Measurements from ENCODE around the gene ARHGEF6. TPM values are rescaled to one million over a fixed set of nuclear protein-coding genes. Genes with fewer than 3 reads are reported as not detected.

The ARHGEF6 gene
- total RNA-seq, 2 experiments from 2014 or later, result 52.7 to 54.1 TPM

DNA sequence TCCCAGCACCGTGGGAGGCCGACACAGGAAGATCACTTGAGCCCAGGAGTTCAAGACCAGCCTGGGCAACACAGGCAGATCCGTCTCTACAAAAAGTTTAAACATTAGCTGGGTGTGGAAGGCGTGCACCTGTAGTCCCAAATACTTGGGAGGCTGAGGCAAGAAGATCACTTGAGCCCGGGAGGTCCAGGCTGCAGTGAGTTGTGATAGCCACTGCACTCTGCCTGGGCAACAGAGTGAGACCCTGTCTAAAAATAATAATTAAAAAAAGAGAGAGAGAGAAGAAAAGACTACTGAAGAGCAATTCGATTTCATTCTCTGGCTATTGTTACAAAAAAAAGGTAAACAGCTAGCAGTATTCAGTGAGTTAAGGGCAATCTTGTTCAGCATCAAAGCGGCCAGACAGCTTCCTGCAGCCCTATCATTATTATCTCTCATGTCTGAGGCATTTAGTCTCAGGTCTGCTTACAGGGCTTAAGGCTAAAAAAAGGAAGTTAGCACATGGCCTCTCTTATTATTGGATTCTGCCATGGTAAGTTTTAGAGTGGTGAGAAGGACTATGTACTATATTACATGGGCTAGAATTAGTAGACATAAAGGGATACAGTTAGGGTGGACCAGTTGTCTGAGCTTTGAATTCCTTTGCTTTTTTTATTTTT is 37.9 kb downstream of the ARHGEF6 start:
- CTCF ChIA-PET, result no interaction called here
- no peak overlapping the region for H3K27ac Mint-ChIP-seq
- intact Hi-C loops (cut with micrococcal nuclease), result no loop called here
- H3K4me1 Mint-ChIP-seq (ENCODE audit: low read depth), result peaks cover 54% of the 10 kb centered on the region
- H3K36me3 Mint-ChIP-seq, result peaks cover 34% of the 10 kb centered on the region
- no peaks in the 10 kb centered on the region for H3K27me3 Mint-ChIP-seq
- no peak overlapping the region for H3K4me3 Mint-ChIP-seq
- POLR2A ChIA-PET, result interaction anchor here (1.2 kb wide), 1 partner anchor 12 kb away, joined by 3 read pairs; no protein-coding TSS in a partner anchor
- no peaks in the 10 kb centered on the region for H3K9me3 Mint-ChIP-seq
- no peak for DNase-seq

GRCh38 chrX:136738049-136738729 is 42.5 kb downstream of the ARHGEF6 start:
- CTCF ChIA-PET, result no interaction called here
- H3K9me3 Mint-ChIP-seq, result no peaks in the 10 kb centered on the region
- DNase-seq, result no peak
- H3K4me3 Mint-ChIP-seq, result no peak overlapping the region
- H3K27ac Mint-ChIP-seq, result no peak overlapping the region
- peaks cover 15% of the 10 kb centered on the region for H3K36me3 Mint-ChIP-seq
- H3K27me3 Mint-ChIP-seq, result no peaks in the 10 kb centered on the region
- POLR2A ChIA-PET, result interaction anchor here (0.6 kb wide), 1 partner anchor 111 kb away, joined by 4 read pairs; no protein-coding TSS in a partner anchor
- peaks cover 28% of the 10 kb centered on the region for H3K4me1 Mint-ChIP-seq (ENCODE audit: low read depth)
- intact Hi-C loops (cut with micrococcal nuclease), result no loop called here

GRCh38 chrX:136736690-136737089 is 44.0 kb downstream of the ARHGEF6 start:
- H3K36me3 Mint-ChIP-seq, result peaks cover 17% of the 10 kb centered on the region
- H3K27ac Mint-ChIP-seq, result no peak overlapping the region
- POLR2A ChIA-PET, result interaction anchor here (0.6 kb wide), 1 partner anchor 605 kb away, joined by 3 read pairs; no protein-coding TSS in a partner anchor
- CTCF ChIA-PET, result no interaction called here
- no peak overlapping the region for H3K4me3 Mint-ChIP-seq
- no peaks in the 10 kb centered on the region for H3K9me3 Mint-ChIP-seq
- H3K27me3 Mint-ChIP-seq, result no peaks in the 10 kb centered on the region
- peaks cover 33% of the 10 kb centered on the region for H3K4me1 Mint-ChIP-seq (ENCODE audit: low read depth)
- intact Hi-C loops (cut with micrococcal nuclease), result no loop called here
- DNase-seq, result no peak

DNA sequence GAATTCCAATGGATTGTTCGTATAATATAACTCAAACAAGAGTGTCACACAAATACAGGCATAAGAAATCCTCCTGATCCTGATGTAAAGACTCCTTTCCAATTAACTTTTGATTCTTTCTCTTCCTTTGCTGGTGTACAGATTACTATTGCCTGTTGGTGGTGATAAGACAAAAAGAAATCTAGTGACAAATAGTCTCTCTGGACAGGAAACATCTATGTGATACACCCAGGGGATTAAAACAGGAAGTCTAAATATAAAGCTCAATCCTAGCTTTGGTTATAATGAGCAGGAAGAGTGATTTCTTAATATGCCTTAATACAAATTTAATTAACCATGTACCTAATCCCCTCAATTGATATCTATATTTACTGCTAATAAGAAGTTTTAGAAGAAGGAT is 45.1 kb downstream of the ARHGEF6 start:
- no peaks in the 10 kb centered on the region for H3K27me3 Mint-ChIP-seq
- H3K36me3 Mint-ChIP-seq, result peaks cover 22% of the 10 kb centered on the region
- CTCF ChIA-PET, result no interaction called here
- intact Hi-C loops (cut with micrococcal nuclease), result no loop called here
- POLR2A ChIA-PET, result no interaction called here
- H3K4me3 Mint-ChIP-seq, result no peak overlapping the region
- H3K9me3 Mint-ChIP-seq, result no peaks in the 10 kb centered on the region
- no peak overlapping the region for H3K27ac Mint-ChIP-seq
- no peak for DNase-seq
- H3K4me1 Mint-ChIP-seq (ENCODE audit: low read depth), result peaks cover 42% of the 10 kb centered on the region

DNA sequence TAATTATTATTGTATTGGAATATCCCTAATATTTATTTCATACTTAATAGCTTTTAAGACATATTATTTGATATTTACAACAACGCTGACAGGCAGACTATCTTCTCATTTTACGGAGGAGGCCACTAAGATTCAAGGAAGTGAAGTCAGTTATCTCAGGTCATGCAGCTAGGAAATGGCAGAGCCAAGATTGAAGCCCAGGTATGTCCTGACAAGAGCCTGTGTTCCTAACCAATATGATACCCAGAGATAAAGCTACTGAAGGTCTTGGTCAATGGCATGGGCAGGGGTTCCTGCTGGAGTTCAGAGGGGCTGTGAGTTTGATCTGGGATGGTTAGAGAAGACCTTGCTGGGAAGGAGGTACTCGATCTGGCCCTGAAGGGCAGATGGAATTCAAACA is 47.1 kb downstream of the ARHGEF6 start:
- H3K9me3 Mint-ChIP-seq, result no peaks in the 10 kb centered on the region
- H3K27ac Mint-ChIP-seq, result peak overlapping the region; percentile 15
- peaks cover 46% of the 10 kb centered on the region for H3K4me1 Mint-ChIP-seq (ENCODE audit: low read depth)
- DNase-seq, result no peak
- intact Hi-C loops (cut with micrococcal nuclease), result loop anchor here (5.0 kb wide), 1 partner anchor 44 kb away; no protein-coding TSS in a partner anchor
- no peaks in the 10 kb centered on the region for H3K27me3 Mint-ChIP-seq
- no peak overlapping the region for H3K4me3 Mint-ChIP-seq
- POLR2A ChIA-PET, result no interaction called here
- H3K36me3 Mint-ChIP-seq, result peaks cover 23% of the 10 kb centered on the region
- CTCF ChIA-PET, result no interaction called here

- Mint-ChIP-seq H3K36me3 (peaks cover 15% of the 10 kb centered on the region), H3K4me1 (ENCODE audit: low read depth) (peaks cover 54% of the 10 kb centered on the region), H3K27ac (peak overlapping the region; percentile 56), H3K4me3 (no peak overlapping the region), H3K27me3 (no peaks in the 10 kb centered on the region), H3K9me3 (no peaks in the 10 kb centered on the region)
- intact Hi-C loops (cut with micrococcal nuclease), result loop anchor here (2.0 to 5.0 kb wide), 3 partner anchors 13 to 46 kb away; no protein-coding TSS in a partner anchor
- ChIA-PET POLR2A (interaction anchor here (0.8 to 1.2 kb wide), 4 partner anchors 11 to 149 kb away, joined by 3 to 4 read pairs (median 3); partner anchors contain the start of gene RBMX), CTCF (interaction anchor here (1.0 to 1.4 kb wide), 2 partner anchors 17 to 194 kb away, joined by 3 read pairs; no protein-coding TSS in a partner anchor)
- DNase-seq, result no peak
Observed at GRCh38 chrX:136731798-136732197, 48.9 kb downstream of the ARHGEF6 start.

DNA sequence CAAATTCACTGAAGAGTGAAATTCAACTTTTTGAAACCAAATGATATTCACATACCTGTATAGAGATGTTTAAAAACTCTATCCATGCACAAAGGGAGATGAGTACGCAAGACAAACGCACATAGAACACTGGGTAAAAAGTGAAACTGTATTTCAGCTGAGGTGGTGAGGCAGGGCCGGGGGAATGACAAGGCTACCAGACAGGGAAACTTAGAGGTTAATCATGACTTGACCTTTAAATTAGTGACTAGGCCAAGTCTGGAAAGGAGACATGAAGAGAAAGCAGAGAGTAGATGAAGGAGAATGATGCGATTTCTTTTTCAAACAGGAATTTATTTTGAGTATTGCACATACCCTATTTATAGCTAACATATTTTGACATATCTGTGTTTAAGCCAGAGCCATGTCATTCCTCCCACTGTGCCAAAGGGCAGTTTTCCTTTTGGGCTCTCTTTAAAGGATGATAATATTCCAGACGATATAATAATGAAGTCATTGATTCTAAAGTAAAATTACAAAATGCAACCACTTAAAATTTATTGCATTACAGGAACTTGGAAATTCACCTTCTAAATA is 49.4 kb downstream of the ARHGEF6 start:
- Mint-ChIP-seq H3K27ac (peak overlapping the region; percentile 56), H3K9me3 (no peaks in the 10 kb centered on the region), H3K36me3 (peaks cover 13% of the 10 kb centered on the region), H3K4me1 (ENCODE audit: low read depth) (peaks cover 57% of the 10 kb centered on the region), H3K4me3 (peak overlapping the region; percentile 6), H3K27me3 (no peaks in the 10 kb centered on the region)
- DNase-seq, result peak; percentile 53
- ChIA-PET CTCF (interaction anchor here (1.0 to 1.4 kb wide), 2 partner anchors 16 to 194 kb away, joined by 3 read pairs; no protein-coding TSS in a partner anchor), POLR2A (interaction anchor here (0.8 to 1.2 kb wide), 4 partner anchors 12 to 149 kb away, joined by 3 to 4 read pairs (median 3); partner anchors contain the start of gene RBMX)
- intact Hi-C loops (cut with micrococcal nuclease), result loop anchor here (2.0 to 5.0 kb wide), 3 partner anchors 14 to 46 kb away; no protein-coding TSS in a partner anchor

DNA sequence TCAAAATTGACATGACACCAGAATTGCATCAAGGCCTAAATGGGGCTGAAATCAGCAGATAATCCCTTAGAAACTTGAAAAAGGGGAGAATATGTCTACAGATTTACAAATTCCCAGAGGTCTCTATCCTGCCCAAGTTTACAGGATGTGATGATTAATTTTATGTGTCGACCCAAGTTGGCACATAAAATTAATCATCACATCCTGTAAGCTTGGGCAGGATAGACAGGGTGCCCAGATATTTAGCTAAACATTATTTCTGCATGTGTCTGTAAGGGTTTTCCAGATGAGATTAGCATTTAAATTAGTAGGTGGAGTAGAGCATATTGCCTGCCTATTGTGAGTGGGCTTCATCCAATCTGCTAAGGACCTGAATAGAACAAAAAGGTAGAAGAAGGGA is 52.3 kb downstream of the ARHGEF6 start:
- H3K4me1 Mint-ChIP-seq (ENCODE audit: low read depth), result peaks cover 44% of the 10 kb centered on the region
- ChIA-PET POLR2A (interaction anchor here (0.6 to 1.0 kb wide), 2 partner anchors 16 to 152 kb away, joined by 3 to 5 read pairs; partner anchors contain the start of gene RBMX), CTCF (interaction anchor here (1.2 kb wide), 1 partner anchor 13 kb away, joined by 3 read pairs; no protein-coding TSS in a partner anchor)
- intact Hi-C loops (cut with micrococcal nuclease), result no loop called here
- H3K9me3 Mint-ChIP-seq, result no peaks in the 10 kb centered on the region
- no peak overlapping the region for H3K4me3 Mint-ChIP-seq
- no peaks in the 10 kb centered on the region for H3K27me3 Mint-ChIP-seq
- DNase-seq, result no peak
- peak overlapping the region; percentile 70 for H3K27ac Mint-ChIP-seq
- H3K36me3 Mint-ChIP-seq, result peaks cover 13% of the 10 kb centered on the region

- no peaks in the 10 kb centered on the region for H3K27me3 Mint-ChIP-seq
- no peak overlapping the region for H3K27ac Mint-ChIP-seq
- peaks cover 25% of the 10 kb centered on the region for H3K36me3 Mint-ChIP-seq
- DNase-seq, result no peak
- no peaks in the 10 kb centered on the region for H3K9me3 Mint-ChIP-seq
- ChIA-PET CTCF (no interaction called here), POLR2A (no interaction called here)
- no peak overlapping the region for H3K4me3 Mint-ChIP-seq
- H3K4me1 Mint-ChIP-seq (ENCODE audit: low read depth), result peaks cover 33% of the 10 kb centered on the region
- intact Hi-C loops (cut with micrococcal nuclease), result no loop called here
Observed at GRCh38 chrX:136725441-136726104, 55.2 kb downstream of the ARHGEF6 start.

DNA sequence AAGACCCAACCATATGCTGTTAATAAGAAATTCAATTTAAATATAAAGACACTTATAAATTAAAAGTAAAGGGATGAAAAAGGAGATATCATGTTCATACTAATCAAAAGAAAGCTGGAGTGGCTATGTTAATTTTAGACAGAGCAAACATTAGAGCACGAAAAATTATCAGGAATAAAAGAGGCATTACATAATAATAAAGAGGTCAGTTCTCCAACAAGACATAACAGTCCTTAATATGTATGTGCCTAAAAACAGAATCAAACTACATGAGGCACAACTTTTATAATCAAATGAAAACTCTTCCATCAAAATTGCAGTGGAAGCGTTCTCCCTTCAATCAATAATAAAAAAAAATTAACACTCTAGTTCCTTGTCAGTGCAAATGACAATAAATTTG is 62.6 kb downstream of the ARHGEF6 start:
- H3K27me3 Mint-ChIP-seq, result no peaks in the 10 kb centered on the region

More for the DNA sequence above, 62.6 kb downstream of the ARHGEF6 start:
- CTCF ChIA-PET, result interaction anchor here (0.5 kb wide), 1 partner anchor 10 kb away, joined by 3 read pairs; no protein-coding TSS in a partner anchor
- no peak for DNase-seq
- intact Hi-C loops (cut with micrococcal nuclease), result loop anchor here (10.0 kb wide), 1 partner anchor 493 kb away; no protein-coding TSS in a partner anchor
- Mint-ChIP-seq H3K9me3 (no peaks in the 10 kb centered on the region), H3K27ac (no peak overlapping the region), H3K36me3 (peaks cover 17% of the 10 kb centered on the region), H3K4me3 (no peak overlapping the region), H3K4me1 (ENCODE audit: low read depth) (peaks cover 50% of the 10 kb centered on the region)
- POLR2A ChIA-PET, result no interaction called here

Data from activated CD4-positive, alpha-beta memory T cell treated with anti-CD3 and anti-CD28 coated beads for 36 hours (primary cell).